GM19043 (cell line): ENCODE data around the gene BRSK1.

ENCODE experiments used
- ATAC-seq: cut with Tn5 transposase; IDR thresholded peaks from one replicate; pipeline ENCODE4 v1.9.1; 2021; ENCODE audit warnings: low read depth; ENCODE audit not compliant: unreplicated experiment

BRSK1 gene

DNA sequence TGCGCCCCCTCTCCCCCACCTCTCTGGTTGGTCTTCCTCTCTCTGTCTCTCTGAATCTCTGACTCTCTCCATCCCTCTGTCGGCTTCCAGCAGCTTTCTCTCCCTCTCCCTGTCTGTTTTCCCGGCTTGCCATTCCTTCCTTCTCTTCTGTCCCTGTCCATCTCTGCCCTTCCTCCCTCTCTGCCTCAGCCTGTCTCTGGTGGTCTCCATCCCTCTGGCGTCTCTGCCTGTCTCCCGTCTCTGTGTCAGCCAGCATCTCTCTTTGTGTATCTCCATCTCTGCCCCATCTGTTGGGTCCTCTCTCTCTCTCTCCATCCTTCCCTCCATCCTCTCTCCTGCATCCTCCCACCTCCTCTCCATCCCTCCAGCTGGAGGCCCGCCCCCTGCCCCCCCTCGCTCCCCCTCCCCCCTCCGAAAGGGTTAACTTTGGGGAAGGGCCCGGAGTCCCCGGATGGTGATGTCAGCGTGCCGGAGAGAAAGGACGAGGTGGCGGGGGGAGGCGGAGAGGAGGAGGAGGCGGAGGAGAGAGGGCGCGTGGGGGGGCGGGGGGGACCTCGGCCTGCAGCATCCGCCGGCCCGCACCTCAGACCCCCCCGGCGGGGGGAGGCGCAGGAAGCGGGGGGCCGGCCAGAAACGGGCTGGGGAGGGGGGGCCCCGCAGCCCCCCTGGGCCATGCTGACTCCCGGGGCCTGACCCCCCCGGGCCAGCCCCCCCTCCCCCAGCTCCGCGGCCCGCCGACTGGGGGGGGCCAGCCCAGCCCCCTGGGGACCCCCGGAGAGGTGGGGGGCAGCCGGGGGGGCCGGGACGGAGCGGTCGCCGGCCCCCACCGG, at the start of gene BRSK1:
BRSK1 (plus strand) TSS at position 450 of the 830 bp plus-strand sequence. CDS start 446 bp downstream, outside the sequence.
- no peak for ATAC-seq

DNA sequence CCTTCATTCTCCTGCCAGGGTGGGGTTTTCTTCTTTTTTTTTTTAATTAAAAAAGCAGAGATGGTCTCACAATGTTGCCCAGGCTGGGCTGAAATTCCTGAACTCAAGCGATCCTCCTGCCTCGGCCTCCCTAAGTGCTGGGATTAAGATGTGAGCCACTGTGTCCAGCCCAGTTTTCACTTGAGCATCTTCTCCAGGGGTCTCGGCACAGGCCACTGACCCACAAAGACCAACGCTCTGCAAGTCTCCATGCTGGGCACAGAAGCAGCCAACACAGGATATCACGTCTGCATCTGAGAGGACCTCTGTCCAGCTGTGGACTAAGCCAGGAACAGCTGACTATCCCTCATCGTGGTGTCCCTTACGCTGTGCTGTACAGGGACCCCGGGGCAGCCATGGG, 45.8 kb upstream of the BRSK1 start:
- ATAC-seq, result no peak

DNA sequence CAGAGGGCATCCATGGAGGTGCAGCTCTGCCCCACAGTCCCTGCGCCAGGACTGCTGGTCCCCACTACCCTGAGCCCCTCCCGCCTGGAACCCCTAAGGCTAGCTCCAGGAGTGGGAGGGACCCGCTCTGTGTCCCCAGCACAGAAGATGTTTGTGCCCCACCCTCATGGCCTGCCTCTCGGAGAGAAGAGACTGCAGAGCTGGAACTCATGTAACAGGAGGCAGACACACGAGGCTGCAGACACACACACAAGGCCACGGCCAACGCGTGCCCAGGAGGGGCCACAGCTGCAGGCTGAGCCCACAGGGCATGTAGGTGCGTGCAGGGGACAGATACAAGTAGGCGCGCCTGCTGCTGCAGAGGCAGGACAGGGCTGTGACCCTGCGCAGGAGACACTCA, 44.8 kb upstream of the BRSK1 start:
- ATAC-seq, result no peak

DNA sequence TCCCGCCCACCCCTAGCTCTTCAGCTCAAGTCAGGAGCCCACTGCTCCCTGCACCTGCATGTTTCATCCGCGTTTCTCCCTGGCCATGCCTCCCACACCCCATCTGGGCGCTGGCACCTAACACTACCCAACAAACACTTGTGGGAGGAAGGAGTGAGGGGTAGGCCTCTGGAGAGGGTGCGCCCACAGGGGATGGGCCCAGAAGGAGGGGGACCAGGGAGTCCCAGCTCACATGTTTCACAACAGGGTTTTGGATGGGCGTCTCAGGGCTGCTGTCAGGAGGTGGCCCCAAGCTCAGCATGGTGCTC, 43.1 kb upstream of the BRSK1 start:
- no peak for ATAC-seq

DNA sequence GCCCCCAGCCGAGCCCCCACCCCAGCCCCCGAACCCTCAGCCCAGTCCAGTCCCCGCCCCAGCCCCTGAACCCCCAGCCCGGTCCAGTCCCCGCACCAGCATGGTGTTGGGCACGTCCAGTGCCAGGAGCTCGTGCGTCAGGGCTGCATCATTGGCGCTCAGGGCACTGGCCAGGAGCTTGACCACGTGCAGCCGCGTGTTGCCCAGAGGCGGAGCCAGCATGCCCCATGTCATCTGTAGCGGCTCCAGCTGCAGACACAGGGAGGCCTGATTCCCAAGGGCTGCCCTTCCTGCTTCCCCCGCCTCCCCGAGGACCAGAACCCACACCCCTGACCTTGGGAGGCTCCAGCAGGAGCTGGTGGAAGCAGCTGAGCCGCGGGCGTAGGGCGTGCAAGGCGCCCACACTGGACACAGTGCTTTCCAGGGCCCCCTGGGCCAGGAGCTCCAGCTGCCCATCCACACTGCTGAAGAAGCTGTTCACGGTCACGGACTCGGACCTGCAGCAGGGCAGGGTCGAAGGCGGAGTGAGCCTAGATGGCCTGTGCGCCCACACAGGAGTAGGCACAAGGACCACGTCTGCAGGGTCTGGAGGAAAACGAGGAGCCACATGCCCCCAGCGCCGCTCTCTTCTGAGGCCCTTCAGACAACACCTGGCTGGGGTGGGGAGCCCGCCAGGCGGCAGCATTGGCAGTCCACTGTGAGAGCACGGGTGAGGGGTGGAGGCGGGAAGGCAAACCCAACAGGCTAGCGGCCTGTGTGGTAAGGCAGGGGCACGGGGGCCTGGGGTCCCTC, 42.5 kb upstream of the BRSK1 start:
- ATAC-seq, result no peak

DNA sequence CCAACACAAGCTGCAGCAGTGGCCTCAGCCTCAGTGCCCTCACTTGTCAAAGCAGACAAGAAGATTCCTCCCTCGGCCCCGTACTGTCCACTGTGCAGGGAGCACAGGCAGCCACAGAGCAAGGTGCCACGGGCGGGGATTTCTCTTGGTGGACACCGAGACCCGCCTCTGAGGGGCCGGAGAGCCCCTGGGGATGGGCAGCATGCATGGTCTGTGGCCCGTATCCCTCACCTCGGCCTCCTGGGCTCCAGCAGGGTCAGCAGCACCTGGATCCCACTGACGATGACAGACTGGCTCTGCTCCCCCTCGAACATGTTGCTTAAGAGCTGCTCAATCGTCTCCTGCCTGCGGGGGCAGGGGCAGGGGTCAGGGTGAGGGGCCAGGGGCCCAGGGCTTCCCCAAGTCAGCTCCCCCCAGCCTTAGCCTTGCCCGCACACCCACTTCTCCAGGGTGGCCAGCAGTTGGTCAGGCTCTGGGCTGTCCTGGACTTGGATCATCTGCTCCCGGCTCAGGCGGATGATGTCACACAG, 41.8 kb upstream of the BRSK1 start:
- ATAC-seq, result no peak

DNA sequence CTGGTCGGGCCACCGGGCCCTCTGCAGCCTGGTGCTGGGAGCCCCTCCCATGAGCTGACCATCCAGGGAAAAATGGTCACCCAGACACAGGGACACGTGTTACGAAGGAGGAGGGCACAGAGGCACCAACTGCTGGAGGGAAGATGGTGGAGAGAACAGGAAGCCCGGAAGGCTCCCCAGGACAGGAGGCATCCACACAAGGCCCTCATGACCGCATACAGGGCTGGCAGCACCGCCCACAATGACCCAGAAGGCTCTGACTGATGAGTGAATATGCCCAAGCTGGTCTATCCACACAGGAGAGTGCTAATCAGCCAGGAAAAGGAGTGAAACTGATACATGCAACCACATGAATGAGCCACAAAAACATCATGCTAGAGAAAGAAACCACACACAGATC, 41.3 kb upstream of the BRSK1 start:
- ATAC-seq, result no peak

DNA sequence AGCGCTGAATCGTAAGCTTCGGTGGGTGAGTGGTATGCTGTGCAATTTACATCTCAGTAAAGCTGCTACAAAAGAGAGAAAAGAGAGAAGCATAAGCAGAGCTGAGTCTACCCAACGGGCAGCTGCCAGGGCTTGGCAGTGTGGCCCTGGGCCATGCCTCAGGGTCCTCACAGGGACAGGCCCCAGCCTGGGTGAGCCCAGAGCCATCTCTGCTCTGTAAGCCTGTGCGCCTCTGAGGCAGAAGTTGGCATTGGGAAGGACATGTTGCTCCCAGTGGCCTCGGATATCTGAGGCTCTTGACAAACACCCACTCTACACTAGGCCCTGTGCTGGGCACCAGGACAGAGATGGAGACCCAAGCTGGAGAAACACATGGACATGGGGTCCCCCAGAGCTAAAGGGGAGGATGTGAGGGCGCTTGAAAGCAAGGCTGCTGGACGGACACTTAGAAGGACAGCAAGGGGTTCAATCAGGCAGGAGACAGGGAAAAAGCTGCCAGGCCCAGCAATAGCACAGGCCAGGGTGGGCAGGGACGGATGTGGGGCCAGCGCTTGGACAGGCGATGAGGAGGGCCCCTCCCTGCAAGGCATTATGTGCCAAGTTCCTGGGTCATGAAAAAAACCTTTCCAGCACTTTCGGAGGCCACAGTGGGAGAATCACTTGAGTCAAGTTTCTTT, 39.7 kb upstream of the BRSK1 start:
- ATAC-seq, result no peak

DNA sequence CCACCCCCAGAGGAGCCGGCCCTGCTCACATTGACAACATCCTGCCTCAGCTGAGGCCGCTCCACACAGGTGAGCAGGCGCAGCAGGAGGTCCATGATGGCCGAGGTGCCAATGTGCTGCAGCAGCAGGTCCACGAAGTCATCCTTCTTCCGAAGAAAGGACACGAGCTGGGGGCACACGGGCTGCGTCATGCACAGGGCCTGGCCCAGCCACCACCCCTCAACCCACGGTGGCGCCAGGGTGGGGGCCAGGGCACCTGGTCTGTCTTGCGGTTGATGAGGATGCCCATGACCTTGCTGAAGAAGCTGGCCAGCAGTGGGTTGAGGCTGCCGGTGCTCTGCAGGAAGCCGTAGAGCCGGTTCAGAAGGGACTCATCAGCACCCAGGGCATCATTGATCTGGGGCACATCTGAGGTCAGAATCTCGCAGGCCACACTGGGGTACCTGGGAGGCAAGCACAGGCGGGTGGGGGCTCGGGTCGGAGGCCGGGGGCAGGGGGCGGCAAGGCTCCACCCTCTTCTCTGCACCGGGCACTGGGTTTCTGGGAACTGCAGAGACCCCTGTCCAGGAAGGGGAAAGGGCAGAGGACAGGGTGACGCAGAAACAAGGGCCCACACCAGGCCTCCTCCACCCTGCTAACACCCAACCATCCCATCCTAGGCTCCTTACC, 38.4 kb upstream of the BRSK1 start:
- no peak for ATAC-seq

DNA sequence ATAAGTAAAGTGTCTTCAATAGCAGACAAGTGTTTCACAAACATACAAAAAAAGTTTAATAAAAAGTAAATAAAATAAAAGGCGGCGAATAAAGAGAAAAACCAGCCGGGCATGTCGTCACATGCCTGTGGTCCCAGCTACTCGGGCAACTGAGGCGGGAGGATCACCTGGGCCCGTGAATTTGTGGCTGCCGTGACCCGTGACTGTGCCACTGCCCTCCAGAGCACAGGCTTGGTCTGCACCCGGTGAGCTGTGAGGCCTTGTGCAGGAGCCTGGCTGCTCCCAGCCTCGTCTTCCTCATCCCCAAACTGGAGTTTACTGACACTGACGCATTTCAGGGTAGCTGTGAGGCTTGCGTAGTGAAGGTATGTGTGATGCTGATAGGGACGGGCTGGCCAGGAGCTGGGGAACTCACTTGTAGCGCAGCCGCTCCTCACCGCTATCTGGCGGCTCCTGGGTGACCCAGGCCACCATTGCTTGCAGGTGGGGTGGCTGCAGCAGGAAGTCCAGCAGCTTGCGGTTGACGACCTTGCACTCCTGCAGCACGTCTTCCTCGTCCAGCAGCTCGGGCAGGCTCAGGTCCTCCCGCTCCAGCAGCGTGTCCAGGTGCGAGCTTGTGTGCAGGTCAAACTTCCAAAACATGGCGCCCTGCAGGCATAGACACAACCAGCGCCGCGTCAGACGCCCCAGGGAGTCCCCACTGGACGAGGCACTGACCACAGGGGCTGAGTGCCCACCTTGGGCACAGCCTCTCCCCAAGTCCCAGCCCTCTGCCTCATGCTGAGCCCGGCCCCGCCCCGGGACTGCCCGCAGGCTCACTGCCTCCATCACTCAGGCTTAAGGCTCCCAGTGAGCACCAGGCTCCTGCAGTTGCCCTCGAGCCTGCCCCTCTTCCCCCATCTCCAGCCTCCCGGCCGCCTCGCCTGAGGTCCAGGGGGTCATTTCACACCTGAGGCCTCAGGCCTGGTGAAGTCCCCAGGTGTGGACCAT, 37.0 kb upstream of the BRSK1 start:
- ATAC-seq, result no peak

DNA sequence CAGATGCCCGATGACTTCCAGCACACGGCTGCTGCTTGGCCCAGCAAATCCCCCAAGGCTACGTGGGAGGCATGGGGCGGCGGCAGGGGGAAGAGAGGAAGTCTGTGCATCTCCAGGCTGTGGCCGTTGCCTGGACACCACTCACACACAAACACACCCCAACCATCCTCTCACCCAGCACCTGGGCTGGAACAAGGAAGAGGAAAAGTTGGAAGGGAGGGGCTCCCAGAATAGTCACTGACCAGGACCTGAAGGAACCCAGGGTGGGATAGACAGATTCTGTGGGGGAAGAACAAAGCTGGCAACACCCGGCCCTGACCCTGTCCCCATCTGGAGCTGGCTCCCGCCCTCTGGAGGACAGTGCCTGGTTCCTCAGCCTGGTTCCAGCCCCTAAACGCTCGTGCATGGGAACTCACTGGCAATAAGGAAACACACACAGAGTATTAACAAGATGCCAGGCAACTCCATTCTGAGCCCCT, 36.1 kb upstream of the BRSK1 start:
- ATAC-seq, result no peak

DNA sequence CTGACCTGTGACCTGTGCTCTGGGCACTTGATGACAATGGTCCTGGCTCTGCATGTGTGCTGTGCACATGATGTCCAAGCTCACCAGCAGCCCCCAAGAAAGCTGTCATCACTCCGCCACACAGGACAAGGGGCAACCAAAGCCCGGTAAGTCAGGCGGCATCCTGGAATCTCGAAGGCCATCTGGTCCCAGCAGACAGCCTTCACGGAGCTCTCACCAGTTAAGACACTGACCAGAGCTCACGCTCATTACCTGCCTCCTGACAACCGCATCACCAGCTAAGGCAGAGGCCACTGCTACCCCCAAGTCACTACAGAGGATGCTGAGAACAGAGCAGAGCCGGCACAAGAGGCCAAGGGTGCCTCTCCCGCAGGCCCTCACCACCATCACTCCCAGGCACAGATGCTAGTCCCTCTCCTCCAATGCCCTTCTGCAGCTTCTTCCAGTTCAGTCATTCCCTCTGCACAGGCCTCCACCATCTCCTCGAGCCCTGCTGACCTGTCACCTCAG, 35.6 kb upstream of the BRSK1 start:
- no peak for ATAC-seq

DNA sequence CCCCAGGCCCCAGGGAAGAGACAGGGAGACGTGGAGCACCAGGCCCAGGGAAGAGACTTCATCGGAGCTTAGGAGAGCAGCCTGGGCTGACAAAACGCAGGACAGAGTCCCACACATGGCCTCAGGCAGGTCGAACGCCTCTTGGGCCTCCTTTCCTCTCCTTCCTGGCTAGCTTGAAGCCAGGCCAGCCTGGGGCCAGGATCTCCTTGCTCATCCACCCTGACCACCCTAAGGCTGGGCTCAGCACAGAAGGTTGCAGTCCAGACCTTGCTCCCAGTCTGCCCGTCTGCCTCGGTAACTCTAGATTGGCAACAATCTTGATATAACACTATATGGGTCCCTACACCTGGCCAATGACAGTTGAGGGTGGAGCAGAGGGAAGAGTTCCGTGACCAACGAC, 35.1 kb upstream of the BRSK1 start:
- no peak for ATAC-seq

DNA sequence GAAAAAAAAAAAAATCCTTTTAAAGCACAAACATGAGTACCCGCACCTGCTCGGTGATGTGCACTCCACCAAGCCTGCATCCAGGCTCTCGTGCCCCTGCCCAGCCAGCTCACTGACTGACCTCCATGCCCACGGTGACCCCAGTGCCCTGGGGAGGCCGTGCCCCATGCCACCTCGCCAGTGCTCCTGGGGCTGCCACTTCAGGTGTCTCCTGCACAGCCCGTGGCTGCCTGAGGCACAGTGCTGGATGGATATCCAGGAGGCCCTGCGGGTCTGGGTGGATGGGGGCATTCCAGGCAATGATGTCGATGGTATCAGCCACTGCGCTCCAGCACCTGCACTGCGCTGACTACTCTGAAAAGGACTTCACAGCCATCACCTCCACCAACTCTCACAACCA, 34.0 kb upstream of the BRSK1 start:
- no peak for ATAC-seq

DNA sequence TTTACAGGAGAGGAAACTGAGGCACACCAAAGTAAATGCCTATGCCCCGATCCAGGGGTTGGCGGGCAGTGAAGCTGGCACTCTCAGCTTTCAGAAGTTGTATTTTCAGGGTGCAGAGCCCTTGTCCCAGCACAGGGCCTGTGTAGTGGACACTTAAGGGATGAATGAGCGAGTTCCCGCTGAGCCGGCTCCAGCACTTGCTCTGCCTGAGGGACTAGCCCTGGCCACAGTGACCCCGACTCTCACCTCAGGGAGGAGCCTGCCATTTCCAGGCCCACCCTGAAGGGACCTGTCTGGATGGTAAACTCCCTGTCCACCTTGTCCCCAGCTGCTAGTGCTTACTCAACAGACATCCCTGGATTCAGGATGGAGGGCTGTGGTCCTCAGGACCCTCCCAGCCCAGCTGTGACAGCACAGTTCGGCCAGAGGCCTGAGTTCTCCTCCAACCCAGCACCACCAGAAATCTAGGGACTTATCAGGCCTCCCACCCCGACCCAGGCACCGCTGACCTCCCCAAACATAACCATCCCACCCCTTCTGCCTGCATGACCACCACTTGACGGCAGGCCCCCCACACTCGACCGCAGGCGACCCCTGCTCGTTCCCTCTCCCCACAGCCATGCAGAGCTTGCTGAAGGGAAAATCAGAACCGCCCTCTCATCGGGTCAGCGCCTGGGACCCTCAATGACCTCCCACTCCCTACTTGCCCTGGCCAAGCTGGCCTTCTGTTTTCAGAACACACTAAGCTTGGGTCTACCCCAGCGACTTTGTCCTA, 33.3 kb upstream of the BRSK1 start:
- ATAC-seq, result no peak

DNA sequence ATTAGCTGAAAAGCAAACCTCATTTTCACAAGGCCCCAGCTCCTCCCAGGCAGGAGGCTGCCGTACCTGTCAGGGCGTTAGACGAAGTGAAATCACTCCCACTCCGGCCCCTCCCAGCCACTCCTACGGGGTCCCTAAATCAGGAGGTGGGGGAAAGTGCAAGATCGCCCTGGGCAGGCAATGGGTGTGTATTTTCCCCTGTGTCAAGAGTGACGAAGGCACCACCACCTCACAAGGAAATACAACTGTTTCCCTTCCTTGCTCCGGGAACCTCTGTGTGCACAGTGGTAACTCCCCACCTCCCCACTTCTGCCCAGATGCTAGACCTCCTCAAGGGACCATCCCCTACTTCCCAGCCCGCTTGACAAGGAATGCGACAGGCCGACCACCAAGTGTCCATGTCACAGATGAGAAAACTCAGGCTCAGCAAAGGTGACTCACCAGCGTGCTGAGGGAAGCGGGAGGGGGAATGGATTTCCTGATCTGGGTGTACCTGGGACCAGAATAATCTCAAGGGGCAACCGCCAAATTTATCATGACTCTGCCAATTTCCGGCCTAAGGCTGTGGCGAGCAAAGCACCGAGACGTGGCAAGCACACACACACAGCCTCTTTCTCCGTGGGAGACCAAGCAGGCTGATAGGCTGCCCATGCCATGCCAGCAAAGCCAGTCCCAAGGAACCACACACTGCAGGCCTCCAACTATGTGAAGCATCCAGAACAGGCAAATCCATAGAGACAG, 32.3 kb upstream of the BRSK1 start:
- ATAC-seq, result no peak

DNA sequence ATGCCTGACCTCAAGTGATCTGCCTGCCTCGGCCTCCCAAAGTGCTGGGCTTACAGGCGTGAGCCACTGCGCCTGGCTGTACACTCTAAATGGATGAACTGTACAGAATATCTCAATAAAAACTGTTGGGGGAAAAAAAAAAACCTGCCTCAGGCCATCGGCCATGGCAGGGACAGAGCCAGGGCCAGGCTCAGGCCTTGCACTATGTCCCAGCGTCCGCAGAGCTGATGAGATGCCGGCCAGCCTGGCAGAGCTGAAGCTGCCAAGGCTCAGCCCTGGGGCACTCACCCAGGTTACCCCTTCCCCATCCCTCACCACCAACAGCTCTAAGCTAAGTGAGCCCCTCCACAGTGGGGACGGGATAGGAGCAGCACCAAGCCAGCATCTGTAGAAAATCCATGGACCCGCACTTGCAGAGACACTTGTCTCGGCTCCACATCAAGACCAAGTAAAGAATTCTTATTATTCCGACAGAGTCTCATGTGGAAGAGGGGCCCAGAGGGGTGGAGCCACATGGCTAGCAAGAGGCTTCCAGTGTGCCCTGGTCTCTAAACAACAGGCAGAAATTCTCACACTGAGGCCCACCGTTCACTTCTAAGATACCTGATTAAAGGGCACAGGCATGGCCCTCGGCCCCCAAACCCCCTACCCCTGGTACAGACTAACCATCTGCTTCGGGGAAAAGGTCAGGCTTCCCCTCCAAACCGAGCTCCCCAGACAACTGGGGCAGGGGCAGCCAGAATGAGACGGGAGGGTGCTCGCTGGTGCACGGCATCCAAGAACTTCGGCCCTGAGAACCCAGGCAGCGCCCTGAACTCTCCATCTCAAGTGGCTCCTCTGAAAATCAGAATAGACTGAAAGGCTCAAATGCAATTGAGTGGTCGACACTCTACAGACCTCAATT, 30.8 kb upstream of the BRSK1 start:
- ATAC-seq, result no peak
